A549 treated with Mapracorat at 1 μM for 4 hours (cell line): Measurements from ENCODE around the gene CXADR. TPM values are rescaled to one million over a fixed set of nuclear protein-coding genes. Genes with fewer than 3 reads are reported as not detected.

Experiments
- total RNA-seq: library from RNA; stranded (reverse); fragments of 200-300 nt; extraction: Qiagen RNA extraction; gene quantifications from 5 replicates; pipeline ENCODE4 v1.2.3, GENCODE V29; 2022

The CXADR gene
- total RNA-seq, result 8.3 to 12.8 TPM (median 9.0 TPM) in 5 replicates

GRCh38 chr21:17512253-17513213 lies at the start of gene CXADR:
TSS of gene CXADR (plus strand) at chr21:17513043. CDS start at chr21:17513130, 87 bp downstream.

GRCh38 chr21:17612565-17613241 lies 99.9 kb downstream of the CXADR start, which contains the start of gene BTG3:
TSS of gene BTG3 (minus strand) at chr21:17612901. CDS start at chr21:17609144, 3,757 bp downstream.

Other genes starting within 250 kb of the CXADR start
- 21.4 to 27.8 TPM (median 27.4 TPM) in 5 replicates for gene BTG3, start 99.9 kb downstream of the CXADR start, total RNA-seq